HCT116 (cell line): ENCODE data around the gene UQCRH.

Experiments used
- CEBPB ChIP-seq: IDR thresholded peaks from 2 replicates; pipeline ENCODE4 v1.6.1; 2012; ENCODE audit warnings: low read depth
- EZH2 ChIP-seq: fragments of 200-600 bp; sonication (generic); IDR thresholded peaks from 2 replicates; pipeline ENCODE4 v1.6.1; 2017; ENCODE audit warnings: antibody characterized with exemption, mixed run types
- JUND ChIP-seq: IDR thresholded peaks from 2 replicates; pipeline ENCODE4 v1.6.1; 2012
- POLR2A ChIP-seq: IDR thresholded peaks from 2 replicates; pipeline ENCODE4 v1.7.0; 2011; ENCODE audit warnings: borderline replicate concordance; ENCODE audit not compliant: insufficient read depth, insufficient read length; ENCODE audit errors: extremely low read depth
- POLR2AphosphoS5 ChIP-seq: IDR thresholded peaks from 2 replicates; pipeline ENCODE4 v1.6.1; 2011; ENCODE audit warnings: mild to moderate bottlenecking, low read depth, low read length, moderate library complexity
- RAD21 ChIP-seq: IDR thresholded peaks from 2 replicates; pipeline ENCODE4 v1.6.1; 2012; ENCODE audit warnings: low read depth, mild to moderate bottlenecking
- SIN3A ChIP-seq: IDR thresholded peaks from 2 replicates; pipeline ENCODE4 v1.6.1; 2012; ENCODE audit warnings: low read depth
- SP1 ChIP-seq: IDR thresholded peaks from 2 replicates; pipeline ENCODE4 v1.6.1; 2012; ENCODE audit warnings: low read depth
- TCF7L2 ChIP-seq: IDR thresholded peaks from 2 replicates; pipeline ENCODE4 v1.7.0; 2011; ENCODE audit warnings: borderline replicate concordance, inconsistent platforms; ENCODE audit not compliant: insufficient read depth, insufficient read length; ENCODE audit errors: extremely low read depth
- YY1 ChIP-seq: IDR thresholded peaks from 2 replicates; pipeline ENCODE4 v1.6.1; 2011; ENCODE audit warnings: low read length, low read depth, moderate library complexity, mild to moderate bottlenecking; ENCODE audit not compliant: insufficient replicate concordance; ENCODE audit errors: extremely low read depth
- ZNF274 ChIP-seq: fragments of 200-500 bp; sonication (Bioruptor generic); IDR thresholded peaks from 2 replicates; pipeline ENCODE4 v1.6.1; 2014; ENCODE audit warnings: mild to moderate bottlenecking, low read depth, low read length, inconsistent platforms
- TF ChIP-seq, protein P1 (sequence below): IDR thresholded peaks from 2 replicates; pipeline ENCODE4 v1.6.1; 2012
- TF ChIP-seq, protein P2 (sequence below), 3 experiments: fragments of 200-600 bp in 1 of 3; sonication (generic) in 1 of 3; IDR thresholded peaks in 2 of 3; conservative IDR thresholded peaks in 1 of 3; 2 replicates each; pipeline ENCODE4 v1.5.1; 2012 to 2017; ENCODE audit warnings: low read depth in 2 of 3, low read length in 2 of 3, antibody characterized with exemption in 1 of 3, borderline replicate concordance in 1 of 3, control low read depth in 1 of 3, mild to moderate bottlenecking in 1 of 3, mixed read lengths in 1 of 3, mixed run types in 1 of 3, moderate library complexity in 1 of 3; ENCODE audit not compliant: insufficient read depth in 1 of 3
- TF ChIP-seq, protein P3 (sequence below): IDR thresholded peaks from 2 replicates; pipeline ENCODE4 v1.6.1; 2012

DNA sequence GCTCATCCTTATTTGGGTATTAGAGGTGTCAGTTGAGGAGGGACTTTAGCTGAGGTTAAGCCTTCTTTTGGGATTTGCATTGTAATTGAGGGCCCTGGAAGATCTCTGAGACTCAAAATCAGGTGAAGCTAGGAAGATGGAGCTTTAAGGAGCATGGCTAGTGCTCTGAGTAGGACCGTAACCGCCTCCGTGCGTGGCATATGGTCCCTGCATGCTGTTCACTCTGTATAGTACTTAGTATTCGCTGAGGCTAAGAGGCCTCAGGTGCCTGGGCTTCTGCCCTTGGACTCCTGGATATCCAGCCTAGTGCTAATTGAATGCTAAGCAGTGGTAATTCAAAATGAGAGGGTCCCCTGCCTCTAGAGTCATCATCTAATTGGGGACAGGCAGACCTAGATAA lies 59.6 kb downstream of the UQCRH start:
- TF ChIP-seq, protein P1, sequence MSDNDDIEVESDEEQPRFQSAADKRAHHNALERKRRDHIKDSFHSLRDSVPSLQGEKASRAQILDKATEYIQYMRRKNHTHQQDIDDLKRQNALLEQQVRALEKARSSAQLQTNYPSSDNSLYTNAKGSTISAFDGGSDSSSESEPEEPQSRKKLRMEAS = no peak
- no peak for TF ChIP-seq POLR2AphosphoS5
- TF ChIP-seq, protein P2, sequence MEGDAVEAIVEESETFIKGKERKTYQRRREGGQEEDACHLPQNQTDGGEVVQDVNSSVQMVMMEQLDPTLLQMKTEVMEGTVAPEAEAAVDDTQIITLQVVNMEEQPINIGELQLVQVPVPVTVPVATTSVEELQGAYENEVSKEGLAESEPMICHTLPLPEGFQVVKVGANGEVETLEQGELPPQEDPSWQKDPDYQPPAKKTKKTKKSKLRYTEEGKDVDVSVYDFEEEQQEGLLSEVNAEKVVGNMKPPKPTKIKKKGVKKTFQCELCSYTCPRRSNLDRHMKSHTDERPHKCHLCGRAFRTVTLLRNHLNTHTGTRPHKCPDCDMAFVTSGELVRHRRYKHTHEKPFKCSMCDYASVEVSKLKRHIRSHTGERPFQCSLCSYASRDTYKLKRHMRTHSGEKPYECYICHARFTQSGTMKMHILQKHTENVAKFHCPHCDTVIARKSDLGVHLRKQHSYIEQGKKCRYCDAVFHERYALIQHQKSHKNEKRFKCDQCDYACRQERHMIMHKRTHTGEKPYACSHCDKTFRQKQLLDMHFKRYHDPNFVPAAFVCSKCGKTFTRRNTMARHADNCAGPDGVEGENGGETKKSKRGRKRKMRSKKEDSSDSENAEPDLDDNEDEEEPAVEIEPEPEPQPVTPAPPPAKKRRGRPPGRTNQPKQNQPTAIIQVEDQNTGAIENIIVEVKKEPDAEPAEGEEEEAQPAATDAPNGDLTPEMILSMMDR (IDR thresholded peaks at IDR 0.05 in 2 of 3, conservative IDR thresholded peaks at IDR 0.05 in 1 of 3; ENCODE audit: borderline replicate concordance in 1 of 3, insufficient read depth in 1 of 3, low read depth in 2 of 3, low read length in 2 of 3) = no peak
- TF ChIP-seq YY1 = no peak
- TF ChIP-seq POLR2A = no peak
- no peak for TF ChIP-seq EZH2
- TF ChIP-seq, protein P3, sequence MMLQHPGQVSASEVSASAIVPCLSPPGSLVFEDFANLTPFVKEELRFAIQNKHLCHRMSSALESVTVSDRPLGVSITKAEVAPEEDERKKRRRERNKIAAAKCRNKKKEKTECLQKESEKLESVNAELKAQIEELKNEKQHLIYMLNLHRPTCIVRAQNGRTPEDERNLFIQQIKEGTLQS = no peak
- no peak for TF ChIP-seq ZNF274
- TF ChIP-seq SIN3A = no peak
- TF ChIP-seq RAD21 = no peak
- no peak for TF ChIP-seq CEBPB
- no peak for TF ChIP-seq SP1
- TF ChIP-seq TCF7L2 = no peak
- TF ChIP-seq JUND = no peak
